ENCODE measurements around the gene DPF3.

DPF3 gene

GRCh38 chr14:72802588-72802946, 91.3 kb downstream of the DPF3 start:
- Histone ChIP-seq H2BK5ac (ENCODE audit: low read depth, low read length, poor library complexity) (no peak overlapping the region), H3K14ac (ENCODE audit: low read length) (no peak overlapping the region), H3K9me3 (ENCODE audit: insufficient read depth, low read depth, low read length) (peaks cover 6% of the 10 kb centered on the region), H3K4me3 (ENCODE audit: low read depth, low read length) (no peak overlapping the region), H3K79me2 (ENCODE audit: control insufficient read depth, insufficient read depth, low read length, poor library complexity) (no peaks in the 10 kb centered on the region), H4K8ac (ENCODE audit: low read depth, low read length) (no peak overlapping the region), H3K27me3 (ENCODE audit: insufficient read depth, low read length) (no peaks in the 10 kb centered on the region), H2AFZ (ENCODE audit: insufficient read depth, low read length, poor library complexity) (no peak overlapping the region), H4K12ac (ENCODE audit: low read depth, low read length) (no peak overlapping the region), H2BK12ac (ENCODE audit: low read length) (no peak overlapping the region), H2AK5ac (ENCODE audit: low read length) (no peak overlapping the region), H3K79me1 (ENCODE audit: low read length) (no peaks in the 10 kb centered on the region), H3K4ac (ENCODE audit: low read depth, low read length) (no peak overlapping the region), H3K23ac (ENCODE audit: low read length) (no peak overlapping the region), H3K27ac (ENCODE audit: low read depth, low read length) (no peak overlapping the region), H3K4me1 (ENCODE audit: control insufficient read depth in 1 of 2, insufficient read depth in 2 of 2, low read length in 2 of 2) (no peaks in the 10 kb centered on the region), H3K18ac (ENCODE audit: low read length) (no peak overlapping the region), H2BK120ac (ENCODE audit: insufficient read depth, low read length, poor library complexity) (no peak overlapping the region), H3K36me3 (ENCODE audit: control insufficient read depth in 1 of 2, insufficient read depth in 2 of 2, low read length in 2 of 2) (peaks cover 0 to 2% of the 10 kb centered on the region in 2 experiments), H3K9ac (ENCODE audit: low read length) (no peak overlapping the region), H4K91ac (ENCODE audit: low read depth, low read length) (no peak overlapping the region), H3K4me2 (ENCODE audit: low read length) (no peak overlapping the region)
- no CpG with 5 or more reads among the region's 3 CpGs for WGBS (ENCODE audit: extremely low coverage, insufficient coverage, insufficient read length)
- DNase-seq, result no peak

- no peak for DNase-seq
- H3K23ac ChIP-seq (ENCODE audit: low read length), result no peak overlapping the region
- no peak overlapping the region for H2BK120ac ChIP-seq (ENCODE audit: insufficient read depth, low read length, poor library complexity)
- H3K27me3 ChIP-seq (ENCODE audit: insufficient read depth, low read length), result no peaks in the 10 kb centered on the region
- no peak overlapping the region for H2AK5ac ChIP-seq (ENCODE audit: low read length)
- H3K4me2 ChIP-seq (ENCODE audit: low read length), result no peak overlapping the region
- H4K12ac ChIP-seq (ENCODE audit: low read depth, low read length), result no peak overlapping the region
- H4K8ac ChIP-seq (ENCODE audit: low read depth, low read length), result no peak overlapping the region
- no peak overlapping the region for H2BK12ac ChIP-seq (ENCODE audit: low read length)
- no peak overlapping the region for H2AFZ ChIP-seq (ENCODE audit: insufficient read depth, low read length, poor library complexity)
- H3K36me3 ChIP-seq (ENCODE audit: control insufficient read depth in 1 of 2, insufficient read depth in 2 of 2, low read length in 2 of 2), result peaks cover 0 to 2% of the 10 kb centered on the region in 2 experiments
- no peak overlapping the region for H3K9ac ChIP-seq (ENCODE audit: low read length)
- H4K91ac ChIP-seq (ENCODE audit: low read depth, low read length), result no peak overlapping the region
- H3K79me1 ChIP-seq (ENCODE audit: low read length), result no peaks in the 10 kb centered on the region
- H3K14ac ChIP-seq (ENCODE audit: low read length), result no peak overlapping the region
- H3K4me3 ChIP-seq (ENCODE audit: low read depth, low read length), result no peak overlapping the region
- H3K18ac ChIP-seq (ENCODE audit: low read length), result no peak overlapping the region
- H3K4ac ChIP-seq (ENCODE audit: low read depth, low read length), result no peak overlapping the region
- H3K4me1 ChIP-seq (ENCODE audit: control insufficient read depth in 1 of 2, insufficient read depth in 2 of 2, low read length in 2 of 2), result no peaks in the 10 kb centered on the region
- peaks cover 6% of the 10 kb centered on the region for H3K9me3 ChIP-seq (ENCODE audit: insufficient read depth, low read depth, low read length)
- no peaks in the 10 kb centered on the region for H3K79me2 ChIP-seq (ENCODE audit: control insufficient read depth, insufficient read depth, low read length, poor library complexity)
- no peak overlapping the region for H3K27ac ChIP-seq (ENCODE audit: low read depth, low read length)
- no peak overlapping the region for H2BK5ac ChIP-seq (ENCODE audit: low read depth, low read length, poor library complexity)
- no CpG with 5 or more reads among the region's 5 CpGs for WGBS (ENCODE audit: extremely low coverage, insufficient coverage, insufficient read length)
Observed at GRCh38 chr14:72801836-72802587, 91.9 kb downstream of the DPF3 start.

GRCh38 chr14:72801381-72801812, 92.5 kb downstream of the DPF3 start:
- H2BK12ac ChIP-seq (ENCODE audit: low read length), result no peak overlapping the region
- no peak overlapping the region for H3K9ac ChIP-seq (ENCODE audit: low read length)
- H3K4me3 ChIP-seq (ENCODE audit: low read depth, low read length), result no peak overlapping the region
- peaks cover 0 to 2% of the 10 kb centered on the region in 2 experiments for H3K36me3 ChIP-seq (ENCODE audit: control insufficient read depth in 1 of 2, insufficient read depth in 2 of 2, low read length in 2 of 2)
- no peak overlapping the region for H4K91ac ChIP-seq (ENCODE audit: low read depth, low read length)
- H3K14ac ChIP-seq (ENCODE audit: low read length), result no peak overlapping the region
- H3K27ac ChIP-seq (ENCODE audit: low read depth, low read length), result no peak overlapping the region
- no peak overlapping the region for H2AFZ ChIP-seq (ENCODE audit: insufficient read depth, low read length, poor library complexity)
- no peaks in the 10 kb centered on the region for H3K79me1 ChIP-seq (ENCODE audit: low read length)
- no peak overlapping the region for H4K8ac ChIP-seq (ENCODE audit: low read depth, low read length)
- H3K18ac ChIP-seq (ENCODE audit: low read length), result no peak overlapping the region
- H3K23ac ChIP-seq (ENCODE audit: low read length), result no peak overlapping the region
- H2BK120ac ChIP-seq (ENCODE audit: insufficient read depth, low read length, poor library complexity), result no peak overlapping the region
- no peak overlapping the region for H3K4ac ChIP-seq (ENCODE audit: low read depth, low read length)
- no peak overlapping the region for H2BK5ac ChIP-seq (ENCODE audit: low read depth, low read length, poor library complexity)
- H3K9me3 ChIP-seq (ENCODE audit: insufficient read depth, low read depth, low read length), result peaks cover 6% of the 10 kb centered on the region
- no peak overlapping the region for H4K12ac ChIP-seq (ENCODE audit: low read depth, low read length)
- DNase-seq, result peak; percentile 56 to 84
- H2AK5ac ChIP-seq (ENCODE audit: low read length), result no peak overlapping the region
- no peak overlapping the region for H3K4me2 ChIP-seq (ENCODE audit: low read length)
- H3K27me3 ChIP-seq (ENCODE audit: insufficient read depth, low read length), result no peaks in the 10 kb centered on the region
- no peaks in the 10 kb centered on the region for H3K79me2 ChIP-seq (ENCODE audit: control insufficient read depth, insufficient read depth, low read length, poor library complexity)
- H3K4me1 ChIP-seq (ENCODE audit: control insufficient read depth in 1 of 2, insufficient read depth in 2 of 2, low read length in 2 of 2), result no peaks in the 10 kb centered on the region
- WGBS (ENCODE audit: extremely low coverage, insufficient coverage, insufficient read length), result no CpG with 5 or more reads among the region's 4 CpGs

- no peak overlapping the region for H3K27ac ChIP-seq (ENCODE audit: low read depth, low read length)
Observed at GRCh38 chr14:72800848-72801370, 93.0 kb downstream of the DPF3 start.

More at GRCh38 chr14:72800848-72801370, 93.0 kb downstream of the DPF3 start:
- H4K8ac ChIP-seq (ENCODE audit: low read depth, low read length), result no peak overlapping the region
- no peak overlapping the region for H2AFZ ChIP-seq (ENCODE audit: insufficient read depth, low read length, poor library complexity)
- no peak overlapping the region for H3K18ac ChIP-seq (ENCODE audit: low read length)
- no peak overlapping the region for H2BK5ac ChIP-seq (ENCODE audit: low read depth, low read length, poor library complexity)
- peaks cover 6% of the 10 kb centered on the region for H3K9me3 ChIP-seq (ENCODE audit: insufficient read depth, low read depth, low read length)
- no peak overlapping the region for H3K4me3 ChIP-seq (ENCODE audit: low read depth, low read length)
- H3K4ac ChIP-seq (ENCODE audit: low read depth, low read length), result no peak overlapping the region
- DNase-seq, result no peak
- no peak overlapping the region for H3K9ac ChIP-seq (ENCODE audit: low read length)
- H2BK12ac ChIP-seq (ENCODE audit: low read length), result no peak overlapping the region
- H3K14ac ChIP-seq (ENCODE audit: low read length), result no peak overlapping the region
- H3K79me1 ChIP-seq (ENCODE audit: low read length), result no peaks in the 10 kb centered on the region
- H3K4me2 ChIP-seq (ENCODE audit: low read length), result no peak overlapping the region
- no peak overlapping the region for H4K12ac ChIP-seq (ENCODE audit: low read depth, low read length)
- H3K79me2 ChIP-seq (ENCODE audit: control insufficient read depth, insufficient read depth, low read length, poor library complexity), result no peaks in the 10 kb centered on the region
- H3K36me3 ChIP-seq (ENCODE audit: control insufficient read depth in 1 of 2, insufficient read depth in 2 of 2, low read length in 2 of 2), result peaks cover 0 to 2% of the 10 kb centered on the region in 2 experiments
- no peak overlapping the region for H3K23ac ChIP-seq (ENCODE audit: low read length)
- no CpG with 5 or more reads among the region's 4 CpGs for WGBS (ENCODE audit: extremely low coverage, insufficient coverage, insufficient read length)
- H3K4me1 ChIP-seq (ENCODE audit: control insufficient read depth in 1 of 2, insufficient read depth in 2 of 2, low read length in 2 of 2), result no peaks in the 10 kb centered on the region
- H2AK5ac ChIP-seq (ENCODE audit: low read length), result no peak overlapping the region
- H3K27me3 ChIP-seq (ENCODE audit: insufficient read depth, low read length), result no peaks in the 10 kb centered on the region
- H4K91ac ChIP-seq (ENCODE audit: low read depth, low read length), result no peak overlapping the region
- no peak overlapping the region for H2BK120ac ChIP-seq (ENCODE audit: insufficient read depth, low read length, poor library complexity)

All from trophoblast cell (in vitro differentiated cells and primary cell).